ENCODE data around the gene ALB.

Gene ALB

GRCh38 chr4:73409012-73409862 is 5.2 kb downstream of the ALB start:
- no peaks in the 10 kb centered on the region for H3K36me3 ChIP-seq
- intact Hi-C loops (cut with DNase I; ENCODE audit: low total_unique reads) = no loop called here
- no peaks in the 10 kb centered on the region for H3K9me3 ChIP-seq
- no peak for DNase-seq
- no peaks in the 10 kb centered on the region for H3K27me3 ChIP-seq
- H3K4me3 ChIP-seq = no peak overlapping the region
- no peak overlapping the region for H3K27ac ChIP-seq
- H3K4me1 ChIP-seq = no peaks in the 10 kb centered on the region
- no peak for TF ChIP-seq CTCF (IDR thresholded peaks at IDR 0.05)

- no peaks in the 10 kb centered on the region for H3K36me3 ChIP-seq
- intact Hi-C loops (cut with DNase I; ENCODE audit: low total_unique reads) = no loop called here
- no peak overlapping the region for H3K4me3 ChIP-seq
- DNase-seq = no peak
- no peaks in the 10 kb centered on the region for H3K27me3 ChIP-seq
- H3K4me1 ChIP-seq = no peaks in the 10 kb centered on the region
- no peak overlapping the region for H3K27ac ChIP-seq
- no peak for TF ChIP-seq CTCF (IDR thresholded peaks at IDR 0.05)
- H3K9me3 ChIP-seq = no peaks in the 10 kb centered on the region
Measured at GRCh38 chr4:73409978-73410548, 6.0 kb downstream of the ALB start.

GRCh38 chr4:73410916-73411730 is 7.0 kb downstream of the ALB start:
- no peaks in the 10 kb centered on the region for H3K9me3 ChIP-seq
- no peaks in the 10 kb centered on the region for H3K36me3 ChIP-seq
- H3K27ac ChIP-seq = no peak overlapping the region
- no peaks in the 10 kb centered on the region for H3K4me1 ChIP-seq
- intact Hi-C loops (cut with DNase I; ENCODE audit: low total_unique reads) = no loop called here
- no peak for DNase-seq
- H3K4me3 ChIP-seq = no peak overlapping the region
- no peak for TF ChIP-seq CTCF (IDR thresholded peaks at IDR 0.05)
- no peaks in the 10 kb centered on the region for H3K27me3 ChIP-seq

GRCh38 chr4:73411731-73412414 is 7.8 kb downstream of the ALB start:
- intact Hi-C loops (cut with DNase I; ENCODE audit: low total_unique reads) = no loop called here
- no peak overlapping the region for H3K4me3 ChIP-seq
- no peak for DNase-seq
- no peaks in the 10 kb centered on the region for H3K4me1 ChIP-seq
- no peak overlapping the region for H3K27ac ChIP-seq
- H3K27me3 ChIP-seq = no peaks in the 10 kb centered on the region
- H3K9me3 ChIP-seq = no peaks in the 10 kb centered on the region
- no peak for TF ChIP-seq CTCF (IDR thresholded peaks at IDR 0.05)
- H3K36me3 ChIP-seq = no peaks in the 10 kb centered on the region

GRCh38 chr4:73413294-73413755 is 9.2 kb downstream of the ALB start:
- DNase-seq = no peak
- TF ChIP-seq CTCF (IDR thresholded peaks at IDR 0.05) = no peak
- Histone ChIP-seq H3K36me3 (no peaks in the 10 kb centered on the region), H3K9me3 (no peaks in the 10 kb centered on the region), H3K4me1 (no peaks in the 10 kb centered on the region), H3K4me3 (no peak overlapping the region), H3K27me3 (no peaks in the 10 kb centered on the region), H3K27ac (no peak overlapping the region)
- intact Hi-C loops (cut with DNase I; ENCODE audit: low total_unique reads) = no loop called here
